Ascending aorta (tissue), 2 donors: ENCODE measurements around the gene BET1L. TPM values are rescaled to one million over a fixed set of nuclear protein-coding genes. Genes with fewer than 3 reads are reported as not detected.

ENCODE experiments used
- DNase-seq, 2 donors: peaks; one replicate each; pipeline ENCODE4 v3.0.0-alpha.2; 2019; ENCODE audit warnings: low spot score in 2 of 2
- H3K27ac ChIP-seq, 2 donors: fragments of 200-600 bp; sonication (generic); one replicate each; pipeline ENCODE4 v1.5.1; 2016 to 2017; ENCODE audit warnings: mild to moderate bottlenecking in 1 of 2
- H3K27me3 ChIP-seq: fragments of 200-600 bp; sonication (generic); one replicate; pipeline ENCODE4 v1.5.1; 2017
- H3K36me3 ChIP-seq, 2 donors: fragments of 200-600 bp; sonication (generic); one replicate each; pipeline ENCODE4 v1.5.1; 2016
- H3K4me1 ChIP-seq, 2 donors: fragments of 200-600 bp; sonication (generic); one replicate each; pipeline ENCODE4 v1.5.1; 2016 to 2017; ENCODE audit warnings: mild to moderate bottlenecking in 1 of 2
- H3K4me3 ChIP-seq, 2 donors: fragments of 200-600 bp; sonication (generic); one replicate each; pipeline ENCODE4 v1.5.1; 2016 to 2017; ENCODE audit warnings: mild to moderate bottlenecking in 1 of 2
- H3K9me3 ChIP-seq, 2 donors: fragments of 200-600 bp; sonication (generic); one replicate each; pipeline ENCODE4 v1.5.1; 2016
- intact Hi-C: fragments of 100-400 bp; cut with DNase I; formaldehyde crosslinking; loops from one replicate; pipeline ENCODE4 v1.15.1; 2023
- total RNA-seq: library from RNA; depleted of rRNA; stranded (reverse); fragments of >200 nt; gene quantifications from one replicate; pipeline ENCODE4 v1.1.0, GENCODE V29; 2016
- TF ChIP-seq, protein P1 (sequence below), 3 experiments: fragments of 200-600 bp in 2 of 3; fragments of 450-650 bp in 1 of 3; sonication (generic) in 2 of 3; IDR thresholded peaks; one replicate each; pipeline ENCODE4 v1.5.1; 2016 to 2019; ENCODE audit warnings: antibody characterized with exemption in 3 of 3, mild to moderate bottlenecking in 1 of 3, moderate library complexity in 1 of 3

Gene BET1L
- total RNA-seq, 1 donor from 2014 or later = 42.3 TPM

DNA sequence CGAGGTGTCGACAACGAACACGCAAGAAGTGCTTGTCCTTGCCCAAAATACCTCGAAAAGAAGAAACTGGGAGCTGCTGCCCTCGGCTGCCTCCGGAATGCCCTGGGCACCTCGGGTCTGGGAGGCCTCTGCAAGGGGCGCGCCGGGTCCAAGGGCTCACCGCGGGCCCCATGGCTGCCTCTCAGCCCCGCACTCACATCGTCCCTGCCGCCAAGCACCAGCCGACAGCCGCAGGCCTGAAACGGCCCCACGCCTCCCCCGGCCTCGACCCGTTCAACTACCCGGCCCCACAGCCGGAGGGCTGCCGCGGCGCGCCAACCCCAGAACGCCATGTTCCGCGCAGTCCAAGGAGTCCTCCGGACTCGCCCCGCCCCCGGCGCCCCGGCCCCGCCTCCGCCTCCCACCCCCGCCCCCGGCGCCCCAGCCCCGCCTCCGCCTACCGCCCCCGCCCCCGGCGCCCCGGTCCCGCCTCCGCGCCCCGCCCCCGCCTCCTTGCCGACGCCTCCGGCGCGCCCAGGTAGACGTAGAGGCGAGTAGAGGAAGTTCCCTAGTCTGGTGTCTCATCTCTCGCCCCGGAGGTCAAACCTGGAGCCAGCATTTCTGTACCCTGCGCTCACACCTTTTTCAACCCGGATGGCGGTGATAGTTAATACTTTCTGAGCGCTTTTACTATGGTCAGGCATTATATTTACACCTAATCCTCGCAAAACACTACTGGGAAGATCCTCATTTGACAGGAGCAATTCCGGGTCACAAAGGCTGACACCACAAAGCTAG lies 29.0 kb upstream of the BET1L start, which contains the start of gene SIRT3:
SIRT3 (minus strand) TSS at position 346 of the 777 bp plus-strand sequence; CDS start at position 332, 14 bp downstream.
- Histone ChIP-seq H3K27ac (peak within 1 kb of the TSS; percentile 98), H3K36me3 (peaks cover 6 to 12% of the 10 kb centered on the region in 2 donors), H3K27me3 (no peaks in the 10 kb centered on the region), H3K9me3 (no peaks in the 10 kb centered on the region), H3K4me3 (peak within 1 kb of the TSS; percentile 96 to 99), H3K4me1 (peaks cover 8 to 15% of the 10 kb centered on the region in 2 donors)
- TF ChIP-seq, protein P1, sequence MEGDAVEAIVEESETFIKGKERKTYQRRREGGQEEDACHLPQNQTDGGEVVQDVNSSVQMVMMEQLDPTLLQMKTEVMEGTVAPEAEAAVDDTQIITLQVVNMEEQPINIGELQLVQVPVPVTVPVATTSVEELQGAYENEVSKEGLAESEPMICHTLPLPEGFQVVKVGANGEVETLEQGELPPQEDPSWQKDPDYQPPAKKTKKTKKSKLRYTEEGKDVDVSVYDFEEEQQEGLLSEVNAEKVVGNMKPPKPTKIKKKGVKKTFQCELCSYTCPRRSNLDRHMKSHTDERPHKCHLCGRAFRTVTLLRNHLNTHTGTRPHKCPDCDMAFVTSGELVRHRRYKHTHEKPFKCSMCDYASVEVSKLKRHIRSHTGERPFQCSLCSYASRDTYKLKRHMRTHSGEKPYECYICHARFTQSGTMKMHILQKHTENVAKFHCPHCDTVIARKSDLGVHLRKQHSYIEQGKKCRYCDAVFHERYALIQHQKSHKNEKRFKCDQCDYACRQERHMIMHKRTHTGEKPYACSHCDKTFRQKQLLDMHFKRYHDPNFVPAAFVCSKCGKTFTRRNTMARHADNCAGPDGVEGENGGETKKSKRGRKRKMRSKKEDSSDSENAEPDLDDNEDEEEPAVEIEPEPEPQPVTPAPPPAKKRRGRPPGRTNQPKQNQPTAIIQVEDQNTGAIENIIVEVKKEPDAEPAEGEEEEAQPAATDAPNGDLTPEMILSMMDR (IDR thresholded peaks at IDR 0.05) = peak in 2 of 3 experiments; percentile 20 to 46
- intact Hi-C loops = loop anchor here (1.0 to 5.0 kb wide), 7 partner anchors 29 to 341 kb away; partner anchors contain the start of genes BET1L, IFITM2, PGGHG and PHRF1
- peak; percentile 43 to 90 for DNase-seq

DNA sequence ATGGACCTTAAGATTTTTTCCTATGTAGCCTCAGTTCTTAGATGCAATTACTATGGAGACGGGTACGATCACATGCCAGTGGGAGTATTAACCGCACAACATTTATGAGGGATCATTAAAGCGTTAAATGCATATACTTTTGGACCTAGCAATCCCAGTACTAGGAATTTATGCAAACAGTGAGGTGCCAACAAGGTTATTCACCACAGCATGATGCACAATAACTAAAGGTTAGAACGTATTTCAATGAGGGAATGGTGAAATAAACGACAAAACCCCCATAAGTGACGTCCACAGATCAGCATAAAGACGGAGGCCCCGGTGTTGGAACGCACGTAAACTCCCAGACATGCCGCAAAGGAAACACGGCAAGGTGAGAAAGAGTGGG lies 28.4 kb upstream of the BET1L start:
- no peaks in the 10 kb centered on the region for H3K9me3 ChIP-seq
- no peak for DNase-seq
- peaks cover 3 to 6% of the 10 kb centered on the region in 2 donors for H3K36me3 ChIP-seq
- H3K4me3 ChIP-seq = peak overlapping the region; percentile 96 to 99
- TF ChIP-seq, protein P1 (IDR thresholded peaks at IDR 0.05) = no peak
- intact Hi-C loops = loop anchor here (5.0 kb wide), 2 partner anchors 72 to 342 kb away; partner anchors contain the start of genes IFITM2 and PHRF1
- peak overlapping the region; percentile 98 for H3K27ac ChIP-seq
- peaks cover 8 to 15% of the 10 kb centered on the region in 2 donors for H3K4me1 ChIP-seq
- H3K27me3 ChIP-seq = no peaks in the 10 kb centered on the region

DNA sequence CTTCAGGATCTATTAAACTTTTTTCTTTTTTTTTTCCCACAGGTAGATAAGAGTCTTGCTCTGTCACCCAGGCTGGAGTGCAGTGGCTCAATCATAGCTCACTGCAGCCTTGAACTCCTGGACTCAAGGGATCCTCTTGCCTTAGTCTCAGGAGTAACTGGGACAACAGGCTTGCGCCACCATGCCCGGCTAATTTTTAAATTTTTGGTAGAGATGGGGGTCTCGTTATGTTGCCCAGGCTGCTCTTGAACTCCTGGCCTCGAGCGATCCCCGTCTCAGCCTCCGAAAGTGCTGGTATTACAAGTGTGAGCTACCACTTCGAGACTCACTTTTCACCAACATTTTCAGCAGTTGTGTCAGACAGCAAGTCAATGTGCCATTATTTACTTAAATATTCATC lies 28.0 kb upstream of the BET1L start:
- intact Hi-C loops = loop anchor here (5.0 kb wide), 2 partner anchors 72 to 342 kb away; partner anchors contain the start of genes IFITM2 and PHRF1
- Histone ChIP-seq H3K27me3 (no peaks in the 10 kb centered on the region), H3K4me3 (peak overlapping the region; percentile 96 to 99), H3K9me3 (no peaks in the 10 kb centered on the region), H3K4me1 (peaks cover 8 to 15% of the 10 kb centered on the region in 2 donors), H3K36me3 (peaks cover 2 to 3% of the 10 kb centered on the region in 2 donors), H3K27ac (peak overlapping the region in 1 of 2 donors; percentile 98)
- DNase-seq = peak in 1 of 2 donors; percentile 62
- TF ChIP-seq, protein P1 (IDR thresholded peaks at IDR 0.05) = no peak

DNA sequence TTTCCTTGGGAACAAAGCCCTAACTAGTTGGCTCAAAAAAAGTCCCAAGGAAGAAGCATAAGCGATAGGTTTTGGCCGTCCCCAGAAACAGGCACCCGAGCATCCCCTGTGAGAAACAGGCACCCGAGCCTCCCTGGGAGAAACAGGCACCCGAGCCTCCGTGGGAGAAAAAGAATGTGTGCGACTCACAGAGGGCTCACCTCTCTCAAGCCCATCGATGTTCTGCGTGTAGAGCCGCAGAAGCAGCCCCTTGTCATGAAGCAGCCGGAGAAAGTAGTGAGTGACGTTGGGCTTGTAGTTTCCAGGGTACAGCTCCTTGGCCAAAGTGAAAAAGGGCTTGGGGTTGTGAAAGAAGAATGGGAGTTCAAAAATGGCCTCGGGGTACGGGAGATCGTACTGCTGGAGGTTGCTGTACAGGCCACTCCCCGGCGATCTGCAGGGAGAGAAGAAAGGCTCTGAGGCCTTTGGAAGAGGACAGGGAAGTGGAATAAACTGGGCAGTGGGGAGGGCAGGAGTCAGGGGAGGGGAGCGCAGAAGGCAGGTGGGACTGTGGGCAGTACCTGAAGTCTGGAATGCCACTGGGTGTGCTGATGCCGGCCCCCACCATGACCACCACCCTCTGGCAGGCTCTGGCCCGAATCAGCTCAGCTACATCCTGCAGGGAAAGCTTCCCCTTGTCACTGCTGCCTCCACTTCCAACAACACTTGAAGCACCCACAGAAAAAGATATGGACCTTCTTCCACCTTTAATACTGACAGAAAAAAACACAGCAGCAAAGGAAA lies 25.8 kb upstream of the BET1L start:
- intact Hi-C loops = no loop called here
- Histone ChIP-seq H3K27me3 (no peaks in the 10 kb centered on the region), H3K4me3 (no peak overlapping the region), H3K27ac (no peak overlapping the region), H3K4me1 (peaks cover 8 to 15% of the 10 kb centered on the region in 2 donors), H3K9me3 (no peaks in the 10 kb centered on the region), H3K36me3 (peaks cover 0 to 11% of the 10 kb centered on the region in 2 donors)
- TF ChIP-seq, protein P1 (IDR thresholded peaks at IDR 0.05) = no peak
- DNase-seq = peak in 1 of 2 donors; percentile 53

DNA sequence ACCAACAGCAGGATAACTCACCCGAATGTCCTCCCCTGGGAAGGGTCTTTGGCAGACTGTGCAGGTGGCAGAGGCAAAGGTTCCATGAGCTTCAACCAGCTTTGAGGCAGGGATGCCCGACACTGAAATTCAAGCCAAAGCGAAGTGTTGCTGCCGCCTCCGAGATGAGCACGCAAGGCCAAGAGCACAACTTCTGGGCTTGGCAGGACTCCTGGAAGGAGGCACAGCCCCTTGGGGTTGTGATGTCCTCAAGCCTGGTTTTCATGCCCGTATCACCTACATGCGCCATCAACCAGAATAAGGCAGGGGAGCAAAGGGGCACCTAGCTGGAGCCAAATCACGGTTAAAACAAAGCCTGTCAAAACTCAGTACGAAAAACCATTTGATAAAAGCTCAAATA lies 23.2 kb upstream of the BET1L start:
- H3K4me3 ChIP-seq = no peak overlapping the region
- no peaks in the 10 kb centered on the region for H3K27me3 ChIP-seq
- TF ChIP-seq, protein P1 (IDR thresholded peaks at IDR 0.05) = no peak
- intact Hi-C loops = no loop called here
- H3K36me3 ChIP-seq = peaks cover 0 to 14% of the 10 kb centered on the region in 2 donors
- peaks cover 5 to 8% of the 10 kb centered on the region in 2 donors for H3K4me1 ChIP-seq
- DNase-seq = no peak
- H3K9me3 ChIP-seq = no peaks in the 10 kb centered on the region
- H3K27ac ChIP-seq = no peak overlapping the region
